RWPE2 (cell line): ENCODE results near the gene GCFC2.

Source experiments
- ATAC-seq: fragments of 200-7000 bp; cut with Tn5 transposase; 3 replicates; pipeline ENCODE4 v1.9.1; 2021; ENCODE audit warnings: low read depth
- DNase-seq: peaks from one replicate; pipeline ENCODE4 v3.0.0-alpha.2; 2020; ENCODE audit warnings: low spot score
- H3K27ac ChIP-seq: fragments of 450-650 bp; 2 replicates; pipeline ENCODE4 v1.5.1; 2017; ENCODE audit warnings: mild to moderate bottlenecking; ENCODE audit not compliant: poor library complexity, severe bottlenecking
- H3K27me3 ChIP-seq: fragments of 250-450 bp; sonication (Bioruptor Pico); 2 replicates; pipeline ENCODE4 v1.5.1; 2021; ENCODE audit warnings: mild to moderate bottlenecking, moderate library complexity; ENCODE audit not compliant: insufficient read depth, poor library complexity, severe bottlenecking
- H3K36me3 ChIP-seq: fragments of 250-450 bp; sonication (Bioruptor Pico); 2 replicates; pipeline ENCODE4 v1.5.1; 2020; ENCODE audit warnings: low read depth, mild to moderate bottlenecking, moderate library complexity
- H3K4me1 ChIP-seq: fragments of 250-450 bp; sonication (Bioruptor Pico); 2 replicates; pipeline ENCODE4 v1.5.1; 2021; ENCODE audit warnings: mild to moderate bottlenecking, moderate library complexity; ENCODE audit not compliant: insufficient read depth, poor library complexity, severe bottlenecking
- H3K4me3 ChIP-seq: fragments of 250-450 bp; sonication (Bioruptor Pico); 2 replicates; pipeline ENCODE4 v1.5.1; 2021; ENCODE audit warnings: mild to moderate bottlenecking, moderate library complexity; ENCODE audit not compliant: severe bottlenecking
- H3K9me3 ChIP-seq: fragments of 250-450 bp; sonication (Bioruptor Pico); 2 replicates; pipeline ENCODE4 v1.5.1; 2021; ENCODE audit warnings: mild to moderate bottlenecking, moderate library complexity; ENCODE audit not compliant: severe bottlenecking
- TF ChIP-seq, protein P1 (sequence below): fragments of 450-650 bp; IDR thresholded peaks from one replicate; pipeline ENCODE4 v1.5.1; 2017; ENCODE audit warnings: mild to moderate bottlenecking, moderate library complexity; ENCODE audit not compliant: poor library complexity, severe bottlenecking

GCFC2 gene

DNA sequence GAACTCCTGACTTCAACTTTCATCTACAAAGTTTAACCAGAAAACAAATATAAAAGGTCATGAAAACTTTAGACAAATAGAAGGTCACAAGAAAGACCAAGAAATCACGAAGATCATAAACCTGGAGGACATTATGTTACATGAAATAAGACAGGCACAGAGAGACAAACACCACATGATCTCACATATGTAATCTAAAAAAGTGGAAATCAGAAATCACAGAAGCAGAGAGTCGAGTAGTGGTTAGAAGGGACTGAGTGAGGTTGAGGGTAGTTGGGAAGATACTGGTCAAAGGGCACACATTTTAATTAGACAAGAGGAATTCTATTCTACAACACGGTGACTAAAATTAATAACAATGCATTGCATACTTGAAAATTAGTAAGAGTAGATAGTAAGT is 1.4 kb downstream of the GCFC2 start:
- peak overlapping the region; percentile 72 for H3K4me3 ChIP-seq
- no peaks in the 10 kb centered on the region for H3K27me3 ChIP-seq
- H3K9me3 ChIP-seq = no peaks in the 10 kb centered on the region
- TF ChIP-seq, protein P1, sequence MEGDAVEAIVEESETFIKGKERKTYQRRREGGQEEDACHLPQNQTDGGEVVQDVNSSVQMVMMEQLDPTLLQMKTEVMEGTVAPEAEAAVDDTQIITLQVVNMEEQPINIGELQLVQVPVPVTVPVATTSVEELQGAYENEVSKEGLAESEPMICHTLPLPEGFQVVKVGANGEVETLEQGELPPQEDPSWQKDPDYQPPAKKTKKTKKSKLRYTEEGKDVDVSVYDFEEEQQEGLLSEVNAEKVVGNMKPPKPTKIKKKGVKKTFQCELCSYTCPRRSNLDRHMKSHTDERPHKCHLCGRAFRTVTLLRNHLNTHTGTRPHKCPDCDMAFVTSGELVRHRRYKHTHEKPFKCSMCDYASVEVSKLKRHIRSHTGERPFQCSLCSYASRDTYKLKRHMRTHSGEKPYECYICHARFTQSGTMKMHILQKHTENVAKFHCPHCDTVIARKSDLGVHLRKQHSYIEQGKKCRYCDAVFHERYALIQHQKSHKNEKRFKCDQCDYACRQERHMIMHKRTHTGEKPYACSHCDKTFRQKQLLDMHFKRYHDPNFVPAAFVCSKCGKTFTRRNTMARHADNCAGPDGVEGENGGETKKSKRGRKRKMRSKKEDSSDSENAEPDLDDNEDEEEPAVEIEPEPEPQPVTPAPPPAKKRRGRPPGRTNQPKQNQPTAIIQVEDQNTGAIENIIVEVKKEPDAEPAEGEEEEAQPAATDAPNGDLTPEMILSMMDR = no peak
- peaks cover 12% of the 10 kb centered on the region for H3K4me1 ChIP-seq
- no peak for ATAC-seq
- no peak overlapping the region for H3K27ac ChIP-seq
- DNase-seq = no peak
- H3K36me3 ChIP-seq = peaks cover 22% of the 10 kb centered on the region

DNA sequence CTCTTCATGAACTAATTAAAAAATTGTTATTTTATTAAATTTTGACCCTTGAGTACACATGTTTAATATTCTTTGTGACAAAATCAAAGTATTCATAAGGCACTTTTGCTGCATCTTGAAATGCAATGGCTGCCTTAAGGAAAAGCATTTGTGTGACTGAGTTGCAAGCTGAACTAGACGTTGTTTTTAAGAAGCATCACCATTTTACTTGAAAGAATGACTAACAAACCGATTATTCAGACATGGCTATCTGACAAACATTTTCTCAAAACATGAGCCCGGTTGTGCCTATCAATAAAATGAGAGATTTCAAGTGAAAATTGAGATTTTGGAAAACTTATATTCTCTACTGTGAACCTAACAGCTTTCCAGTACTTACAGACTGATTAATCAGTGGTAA is 2.8 kb downstream of the GCFC2 start:
- no peak overlapping the region for H3K4me3 ChIP-seq
- DNase-seq (no peak), ATAC-seq (no peak)
- H3K36me3 ChIP-seq = peaks cover 33% of the 10 kb centered on the region
- no peaks in the 10 kb centered on the region for H3K9me3 ChIP-seq
- H3K27me3 ChIP-seq = no peaks in the 10 kb centered on the region
- TF ChIP-seq, protein P1 = no peak
- peaks cover 12% of the 10 kb centered on the region for H3K4me1 ChIP-seq
- H3K27ac ChIP-seq = no peak overlapping the region

DNA sequence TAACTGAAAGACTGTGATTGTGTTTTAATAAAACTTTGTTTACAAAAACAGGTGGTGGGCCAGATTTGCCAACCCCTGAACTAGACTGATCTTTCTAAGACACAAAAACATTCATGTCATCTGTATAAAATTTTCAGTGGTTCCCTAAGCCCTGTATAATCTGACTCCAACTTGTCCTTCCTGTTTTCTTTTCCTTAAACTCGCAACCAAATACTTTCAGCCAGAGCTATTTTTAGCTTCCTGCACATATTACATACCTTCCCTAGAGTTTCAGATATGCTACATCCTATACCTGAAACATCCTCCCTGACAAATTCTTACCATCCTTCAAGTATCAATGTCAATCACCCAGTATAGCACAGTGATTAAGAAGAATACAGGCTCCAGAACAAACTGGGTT is 4.8 kb downstream of the GCFC2 start:
- H3K4me1 ChIP-seq = peaks cover 12% of the 10 kb centered on the region
- ATAC-seq (no peak), DNase-seq (no peak)
- TF ChIP-seq, protein P1 = no peak
- no peaks in the 10 kb centered on the region for H3K27me3 ChIP-seq
- H3K4me3 ChIP-seq = no peak overlapping the region
- no peaks in the 10 kb centered on the region for H3K9me3 ChIP-seq
- no peak overlapping the region for H3K27ac ChIP-seq
- H3K36me3 ChIP-seq = peaks cover 51% of the 10 kb centered on the region

DNA sequence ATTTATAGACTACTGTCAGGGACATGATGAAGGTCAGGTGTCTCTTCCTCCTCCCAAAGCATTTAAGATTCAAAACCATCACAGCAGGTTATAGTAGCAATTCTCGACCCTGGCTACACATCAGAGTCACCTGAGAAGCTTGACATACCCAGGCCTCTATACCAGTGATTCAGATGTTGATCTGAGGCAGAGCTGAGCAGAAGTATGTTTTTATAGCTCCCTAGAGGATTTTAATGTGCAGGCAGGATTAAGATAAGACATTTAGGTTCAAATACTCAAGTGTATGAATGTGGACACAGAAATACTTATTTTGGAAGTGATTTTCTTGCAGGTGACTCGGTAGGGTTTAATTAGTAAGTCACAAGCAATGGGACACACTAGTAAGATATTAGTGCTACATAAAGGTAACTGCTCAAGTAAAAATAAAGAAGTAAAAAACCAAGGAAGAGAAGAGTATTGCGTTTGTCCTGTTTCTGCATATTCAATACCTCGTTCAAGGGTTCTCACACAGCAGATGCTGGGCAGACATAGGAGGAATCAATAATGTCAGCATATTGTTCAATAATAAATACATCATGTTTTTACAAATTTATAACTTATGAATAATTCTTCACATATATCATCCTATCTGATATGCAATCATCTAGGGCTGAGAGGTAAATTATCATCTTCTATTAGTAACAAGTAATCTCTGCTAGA is 7.0 kb downstream of the GCFC2 start:
- Histone ChIP-seq H3K9me3 (no peaks in the 10 kb centered on the region), H3K36me3 (peaks cover 64% of the 10 kb centered on the region), H3K27me3 (no peaks in the 10 kb centered on the region), H3K4me1 (peaks cover under 1% of the 10 kb centered on the region), H3K4me3 (no peak overlapping the region), H3K27ac (no peak overlapping the region)
- TF ChIP-seq, protein P1 = no peak
- no peak for ATAC-seq
- no peak for DNase-seq

DNA sequence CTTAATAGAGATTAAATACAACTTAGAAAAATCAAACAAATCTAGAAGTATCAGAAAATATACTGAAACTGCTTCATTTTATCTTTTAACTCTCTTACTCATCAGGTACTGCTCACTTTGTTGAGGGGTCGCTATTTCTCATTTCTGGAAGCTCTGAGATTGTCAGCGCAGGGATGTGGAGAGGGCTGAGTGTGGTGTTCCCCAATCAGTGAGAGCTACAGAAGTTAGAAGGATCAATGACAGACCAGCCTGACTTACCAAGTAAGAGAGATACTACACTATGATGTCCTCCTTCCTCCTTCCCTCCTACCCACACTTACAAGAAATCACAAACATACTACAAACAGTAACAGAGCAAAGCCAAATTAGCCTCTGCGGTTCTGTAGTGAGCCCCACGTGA is 8.1 kb downstream of the GCFC2 start:
- ATAC-seq (no peak), DNase-seq (no peak)
- no peaks in the 10 kb centered on the region for H3K4me1 ChIP-seq
- peaks cover 71% of the 10 kb centered on the region for H3K36me3 ChIP-seq
- TF ChIP-seq, protein P1 = no peak
- H3K27ac ChIP-seq = no peak overlapping the region
- H3K9me3 ChIP-seq = no peaks in the 10 kb centered on the region
- H3K27me3 ChIP-seq = no peaks in the 10 kb centered on the region
- no peak overlapping the region for H3K4me3 ChIP-seq
